HepG2 (cell line): ENCODE results near the gene PRR35. TPM values are rescaled to one million over a fixed set of nuclear protein-coding genes. Genes with fewer than 3 reads are reported as not detected.
A peak's percentile ranks its signal among the peaks of the same experiment; 100 is the strongest.

Experiments used
- BORCS8-MEF2B ChIP-seq: sonication (generic); formaldehyde crosslinking; IDR thresholded peaks from 2 replicates; pipeline ENCODE4 v1.8.0; 2022; ENCODE audit warnings: mild to moderate bottlenecking, missing genetic modification reagents
- DDIT3 ChIP-seq: sonication (generic); formaldehyde crosslinking; IDR thresholded peaks from 2 replicates; pipeline ENCODE4 v1.4.0; 2020; ENCODE audit warnings: mild to moderate bottlenecking, missing genetic modification reagents
- DPF2 ChIP-seq: sonication (generic); formaldehyde crosslinking; IDR thresholded peaks from 2 replicates; pipeline ENCODE4 v1.4.0; 2020; ENCODE audit warnings: mild to moderate bottlenecking, low read depth, missing genetic modification reagents, borderline replicate concordance
- EHMT2 ChIP-seq: fragments of 200-600 bp; sonication (generic); IDR thresholded peaks from 2 replicates; pipeline ENCODE4 v1.7.0; 2017; ENCODE audit warnings: antibody characterized with exemption, low read depth, low read length, borderline replicate concordance
- FOXO1 ChIP-seq: sonication (generic); formaldehyde crosslinking; IDR thresholded peaks from 2 replicates; pipeline ENCODE4 v1.4.0; 2020; ENCODE audit warnings: missing genetic modification reagents
- KDM2A ChIP-seq: sonication (generic); formaldehyde crosslinking; IDR thresholded peaks from 2 replicates; pipeline ENCODE4 v1.4.0; 2020; ENCODE audit warnings: low read depth, missing genetic modification reagents, borderline replicate concordance
- KDM3A ChIP-seq: IDR thresholded peaks from 2 replicates; pipeline ENCODE4 v1.6.1; 2018; ENCODE audit warnings: low read depth, missing compliant biosample characterization
- KDM5B ChIP-seq: sonication (generic); formaldehyde crosslinking; IDR thresholded peaks from 2 replicates; pipeline ENCODE4 v1.4.0; 2020; ENCODE audit warnings: missing genetic modification reagents, mild to moderate bottlenecking, borderline replicate concordance
- NFRKB ChIP-seq: fragments of 450-650 bp; IDR thresholded peaks from 2 replicates; pipeline ENCODE4 v1.6.1; 2017
- PHB2 ChIP-seq: fragments of 450-650 bp; IDR thresholded peaks from 2 replicates; pipeline ENCODE4 v1.6.1; 2018; ENCODE audit not compliant: partially characterized antibody
- SRSF9 ChIP-seq: fragments of 200-400 bp; formaldehyde crosslinking; IDR thresholded peaks from 2 replicates; pipeline ENCODE4 v1.6.1; 2018; ENCODE audit warnings: borderline replicate concordance, mild to moderate bottlenecking, low read depth, low read length; ENCODE audit not compliant: insufficient read depth, poor library complexity, severe bottlenecking
- THAP7 ChIP-seq: sonication (generic); formaldehyde crosslinking; IDR thresholded peaks from 2 replicates; pipeline ENCODE4 v1.8.1; 2023; ENCODE audit warnings: mild to moderate bottlenecking, missing genetic modification reagents
- TIGD3 ChIP-seq: sonication (generic); formaldehyde crosslinking; IDR thresholded peaks from 2 replicates; pipeline ENCODE4 v1.5.1; 2020; ENCODE audit warnings: mild to moderate bottlenecking, missing genetic modification reagents, borderline replicate concordance
- XRCC5 ChIP-seq: fragments of 200-400 bp; formaldehyde crosslinking; optimal IDR thresholded peaks from 2 replicates; pipeline ENCODE3; 2017; ENCODE audit warnings: mild to moderate bottlenecking, low read length
- ZFP36L2 ChIP-seq: sonication (generic); formaldehyde crosslinking; IDR thresholded peaks from 2 replicates; pipeline ENCODE4 v1.4.0; 2020; ENCODE audit warnings: missing genetic modification reagents
- ZNF160 ChIP-seq: sonication (generic); formaldehyde crosslinking; IDR thresholded peaks from 2 replicates; pipeline ENCODE4 v1.8.0; 2022; ENCODE audit warnings: mild to moderate bottlenecking, inconsistent platforms, missing genetic modification reagents
- ZNF264 ChIP-seq: sonication (generic); formaldehyde crosslinking; IDR thresholded peaks from 2 replicates; pipeline ENCODE4 v1.4.0; 2020; ENCODE audit warnings: missing genetic modification reagents
- ZNF292 ChIP-seq: sonication (generic); formaldehyde crosslinking; IDR thresholded peaks from 2 replicates; pipeline ENCODE4 v1.8.1; 2022; ENCODE audit warnings: mild to moderate bottlenecking, low read depth, missing genetic modification reagents, borderline replicate concordance
- ZNF382 ChIP-seq: sonication (generic); formaldehyde crosslinking; IDR thresholded peaks from 2 replicates; pipeline ENCODE4 v1.5.0; 2020; ENCODE audit warnings: missing genetic modification reagents, mild to moderate bottlenecking, borderline replicate concordance
- ZNF451 ChIP-seq: sonication (generic); formaldehyde crosslinking; IDR thresholded peaks from 2 replicates; pipeline ENCODE4 v1.5.0; 2020; ENCODE audit warnings: mild to moderate bottlenecking, missing genetic modification reagents
- ZNF557 ChIP-seq: sonication (generic); formaldehyde crosslinking; IDR thresholded peaks from 2 replicates; pipeline ENCODE4 v1.4.0; 2020; ENCODE audit warnings: missing genetic modification reagents
- ZZZ3 ChIP-seq: sonication (generic); formaldehyde crosslinking; IDR thresholded peaks from 2 replicates; pipeline ENCODE4 v1.4.0; 2020; ENCODE audit warnings: missing genetic modification reagents, mild to moderate bottlenecking, borderline replicate concordance
- polyA plus RNA-seq, 8 experiments: library from polyadenylated mRNA; depleted of rRNA in 3 of 8; stranded (reverse) in 7 of 8; unstranded in 1 of 8; fragments of >200 nt; fragmentation: Illumina TruSeq in 4 of 8; extraction: Trizol in 4 of 8; gene quantifications; 2 replicates each; pipeline versions ENCODE4 v1.2.1 to v1.2.3, GENCODE V29; 2011 to 2016; ENCODE audit warnings: low read depth in 4 of 8, missing spikeins in 1 of 8, mixed read lengths in 1 of 8; ENCODE audit not compliant: insufficient read depth in 1 of 8
- total RNA-seq, 5 experiments: library from RNA; depleted of rRNA; stranded (reverse); fragments of >200 nt; fragmentation: Illumina TruSeq; extraction: Trizol; gene quantifications; 2 replicates each; pipeline ENCODE4 v1.2.3, GENCODE V29; 2016; ENCODE audit warnings: low read depth in 1 of 5

The PRR35 gene
- total and polyA plus RNA-seq, 2 of the 13 experiments (the other 11 are each of a cell fraction or from before 2014, with no cell fraction given) = 0.07 to 0.16 TPM

- peak; percentile 58 for TF ChIP-seq XRCC5
- no peak for TF ChIP-seq ZNF382 (CRISPR knock-in tag)
- TF ChIP-seq THAP7 = no peak
- TF ChIP-seq FOXO1 (CRISPR knock-in tag) = no peak
- TF ChIP-seq SRSF9 = no peak
- no peak for TF ChIP-seq ZZZ3 (CRISPR knock-in tag)
- peak; percentile 47; the same call in 1 of the 2 replicates for TF ChIP-seq ZNF264
- TF ChIP-seq KDM3A (CRISPR knock-in tag) = no peak; the same call in 1 of the 2 replicates
- peak; percentile 53; the same call in 1 of the 2 replicates for TF ChIP-seq KDM5B (CRISPR knock-in tag)
- TF ChIP-seq ZNF557 = no peak
- no peak for TF ChIP-seq EHMT2
- no peak for TF ChIP-seq PHB2
- no peak for TF ChIP-seq ZNF451 (CRISPR knock-in tag)
- TF ChIP-seq ZNF292 (CRISPR knock-in tag) = no peak
- no peak for TF ChIP-seq BORCS8-MEF2B (CRISPR knock-in tag)
- TF ChIP-seq NFRKB = no peak
- TF ChIP-seq TIGD3 (CRISPR knock-in tag) = no peak
- TF ChIP-seq ZNF160 (CRISPR knock-in tag) = no peak
- TF ChIP-seq DPF2 (CRISPR knock-in tag) = peak; percentile 28; the same call in 1 of the 2 replicates
- TF ChIP-seq KDM2A (CRISPR knock-in tag) = peak; percentile 56; the same call in 1 of the 2 replicates
- no peak for TF ChIP-seq ZFP36L2
- TF ChIP-seq DDIT3 (CRISPR knock-in tag) = no peak
These were observed 26.6 kb upstream of the PRR35 start (continued) for GRCh38 chr16:533391-534123.
